ENCODE measurements around the gene GPLD1.
A peak's percentile ranks its signal among the peaks of the same experiment; 100 is the strongest.
"Not testable (repeated sequence)": the region's sequence is repeated elsewhere in the genome, so short reads cannot be mapped to it uniquely, and the experiment has no call there.

Gene GPLD1

GRCh38 chr6:24408719-24409410 lies 80.5 kb downstream of the GPLD1 start:
- no peak for DNase-seq

DNA sequence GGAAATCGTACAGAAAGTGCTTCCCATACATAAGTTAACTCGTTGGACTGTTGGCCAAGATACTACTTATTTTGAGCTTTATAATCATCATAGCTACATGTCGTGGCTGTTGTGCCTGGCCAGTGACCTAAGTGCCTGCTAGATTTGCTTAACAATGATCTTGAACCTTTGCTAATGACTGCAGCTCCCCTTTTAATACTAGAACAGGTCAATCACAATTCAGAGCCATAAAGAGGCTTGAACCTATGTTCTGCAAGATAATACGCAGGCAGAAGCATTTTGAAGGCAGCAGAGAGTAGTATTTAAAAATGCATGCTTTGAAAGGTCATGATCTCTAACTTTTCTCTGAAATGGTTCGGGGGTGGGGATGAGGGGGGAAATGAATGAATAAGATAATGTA lies 84.1 kb downstream of the GPLD1 start:
- no peak for DNase-seq

DNA sequence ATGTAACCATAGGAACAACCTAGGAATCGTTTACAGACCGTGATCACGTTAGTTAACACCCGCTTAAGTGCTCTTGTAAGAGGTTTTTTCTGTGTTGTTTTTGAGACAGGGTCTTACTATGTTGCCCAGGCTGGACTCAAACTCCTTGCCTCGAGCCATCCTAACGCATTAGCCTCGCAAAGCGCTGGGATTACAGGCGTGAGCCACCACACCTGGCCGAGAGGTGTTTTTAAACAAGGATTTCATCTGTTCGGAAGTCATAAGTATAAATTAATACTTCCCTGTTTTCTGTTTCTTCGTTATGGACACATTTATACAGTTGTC lies 85.9 kb downstream of the GPLD1 start:
- DNase-seq: no peak

DNA sequence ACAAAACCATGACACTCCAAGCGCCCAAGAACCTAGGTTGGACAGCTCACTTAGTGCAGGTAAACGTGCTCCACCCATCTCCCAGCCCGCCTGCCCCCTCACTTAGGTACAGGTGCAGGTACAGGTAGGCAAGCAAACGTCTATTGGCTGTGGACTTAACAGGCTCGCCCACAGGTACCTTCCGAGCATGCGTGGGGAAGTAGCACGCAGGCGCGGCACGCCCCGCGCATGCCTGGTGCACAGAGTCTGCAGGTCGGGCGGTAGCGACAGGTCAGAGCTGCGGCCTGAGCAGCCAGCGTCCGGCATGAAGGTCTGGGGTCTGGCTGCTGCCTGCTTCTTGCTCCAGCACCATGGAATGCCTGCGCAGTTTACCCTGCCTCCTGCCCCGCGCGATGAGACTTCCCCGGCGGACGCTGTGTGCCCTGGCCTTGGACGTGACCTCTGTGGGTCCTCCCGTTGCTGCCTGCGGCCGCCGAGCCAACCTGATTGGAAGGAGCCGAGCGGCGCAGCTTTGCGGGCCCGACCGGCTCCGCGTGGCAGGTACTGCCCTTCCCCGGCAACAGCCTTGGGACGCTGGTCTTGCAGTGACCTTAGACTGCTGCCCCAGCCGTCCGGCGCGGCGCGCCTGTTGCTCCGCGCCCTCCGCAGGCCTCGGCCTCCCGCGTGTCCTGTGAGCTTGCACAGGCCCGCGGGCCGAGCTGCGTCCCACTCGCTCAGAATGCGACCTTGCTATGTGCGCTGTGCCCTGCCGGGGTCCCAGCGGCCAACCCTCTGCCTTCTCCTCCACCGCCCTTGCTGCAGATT lies 86.5 kb downstream of the GPLD1 start, which contains the start of gene MRS2:
Gene MRS2, plus strand, starts transcription at position 240 of the 804 bp plus-strand sequence. Its CDS starts 111 bp downstream, at position 351.
- DNase-seq: peak; percentile 19

DNA sequence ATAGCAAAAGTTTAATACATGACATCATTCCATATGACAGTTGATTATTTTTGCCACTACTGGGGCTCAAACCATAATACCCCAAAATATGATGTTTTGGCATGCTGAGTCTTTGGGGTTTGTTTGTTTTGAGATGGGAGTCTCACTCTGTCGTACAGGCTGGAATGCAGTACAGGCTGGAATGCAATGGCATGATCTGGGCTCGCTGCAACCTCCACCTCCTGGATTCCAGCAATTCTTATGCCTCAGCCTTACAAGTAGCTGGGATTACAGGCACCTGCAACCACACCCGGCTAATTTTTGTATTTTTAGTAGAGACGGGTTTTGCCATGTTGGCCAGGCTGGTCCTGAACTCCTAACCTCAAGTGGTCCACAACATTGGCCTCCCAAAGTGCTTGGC lies 87.9 kb downstream of the GPLD1 start:
- DNase-seq: no peak

- not testable (repeated sequence) for DNase-seq
Observed at GRCh38 chr6:24400045-24401039, 89.0 kb downstream of the GPLD1 start.

DNA sequence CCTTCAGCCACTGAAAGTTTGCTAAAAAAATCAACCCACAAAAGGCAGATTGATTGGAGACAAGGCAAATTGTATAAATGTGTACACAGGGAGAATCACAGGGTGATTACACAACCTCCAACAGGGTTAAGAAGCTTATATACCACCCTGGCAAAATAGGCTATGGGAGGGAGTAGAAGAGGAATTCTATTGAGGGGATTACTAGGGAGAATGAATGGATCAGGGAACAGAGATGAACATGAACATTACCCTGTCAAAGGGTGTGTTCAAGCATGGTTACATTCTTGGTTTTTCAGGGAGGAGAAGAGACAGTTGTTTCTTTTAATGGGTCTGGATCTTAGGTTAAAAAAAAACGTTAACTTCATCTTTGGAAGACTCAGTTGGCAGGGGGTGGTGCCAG lies 91.7 kb downstream of the GPLD1 start:
- no peak for DNase-seq

DNA sequence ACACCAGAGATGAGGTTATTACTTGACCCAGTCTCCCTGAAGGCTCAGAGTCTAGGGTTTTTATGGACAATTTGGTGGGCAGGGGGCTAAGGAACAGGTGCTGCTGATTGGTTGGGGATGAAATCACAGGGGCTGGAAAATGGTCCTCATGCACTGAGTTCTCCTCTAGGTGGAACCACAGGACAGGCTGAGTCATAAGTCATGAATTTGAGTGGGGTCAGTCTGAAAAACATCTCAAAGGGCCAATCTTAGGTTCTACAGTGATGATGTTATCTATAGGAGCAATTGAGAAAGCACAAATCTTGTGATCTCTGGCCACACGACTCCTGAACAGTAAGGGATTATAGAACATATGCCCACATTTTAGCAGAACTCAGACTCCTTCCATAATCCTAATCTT lies 92.6 kb downstream of the GPLD1 start:
- DNase-seq: no peak

GRCh38 chr6:24394780-24395437 lies 94.5 kb downstream of the GPLD1 start:
- no peak for DNase-seq

DNA sequence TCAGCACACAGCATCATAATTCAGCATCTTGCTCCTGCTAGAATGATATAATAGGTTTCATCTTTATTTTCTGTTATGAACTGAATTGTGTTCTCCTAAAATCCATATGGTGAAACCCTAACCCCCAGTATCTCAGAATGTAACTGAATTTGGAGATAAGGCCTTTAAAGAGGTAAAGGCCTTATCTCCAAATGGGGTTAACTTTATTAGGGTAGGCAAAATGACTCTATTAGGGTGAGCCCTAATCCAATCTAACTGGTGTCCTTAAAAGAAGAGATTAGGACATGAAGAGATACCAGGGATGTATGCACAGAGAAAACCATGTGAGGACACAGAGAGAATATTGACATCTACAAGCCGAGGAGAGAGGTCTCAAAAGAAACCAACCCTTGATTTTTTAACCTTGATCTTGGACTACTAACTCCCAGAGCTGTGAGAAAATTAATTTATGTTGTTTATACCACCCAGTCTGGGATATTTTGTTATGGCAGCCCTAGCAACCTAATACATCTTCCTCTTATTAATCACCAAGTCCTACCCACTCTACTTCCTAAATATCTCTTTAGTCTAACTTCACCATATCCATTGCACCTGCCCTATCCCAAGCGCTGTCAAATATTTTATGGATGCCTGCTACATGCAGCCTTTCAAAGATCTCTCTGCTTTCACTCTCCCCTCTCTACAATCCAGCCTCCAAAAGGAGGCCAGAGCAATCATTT lies 95.2 kb downstream of the GPLD1 start:
- no peak for DNase-seq

GRCh38 chr6:24391756-24392405 lies 97.5 kb downstream of the GPLD1 start:
- no peak for DNase-seq

GRCh38 chr6:24391208-24391607 lies 98.2 kb downstream of the GPLD1 start:
- no peak for DNase-seq

GRCh38 chr6:24387818-24388217 lies 101.6 kb downstream of the GPLD1 start:
- no peak for DNase-seq

- DNase-seq: no peak
Observed at GRCh38 chr6:24385536-24386269, 103.7 kb downstream of the GPLD1 start.

GRCh38 chr6:24384369-24385130 lies 104.8 kb downstream of the GPLD1 start:
- not testable (repeated sequence) for DNase-seq

- DNase-seq: not testable (repeated sequence)
Observed at GRCh38 chr6:24382891-24383494, 106.4 kb downstream of the GPLD1 start.

- no peak for DNase-seq
Observed at GRCh38 chr6:24382220-24382540, 107.2 kb downstream of the GPLD1 start.

DNA sequence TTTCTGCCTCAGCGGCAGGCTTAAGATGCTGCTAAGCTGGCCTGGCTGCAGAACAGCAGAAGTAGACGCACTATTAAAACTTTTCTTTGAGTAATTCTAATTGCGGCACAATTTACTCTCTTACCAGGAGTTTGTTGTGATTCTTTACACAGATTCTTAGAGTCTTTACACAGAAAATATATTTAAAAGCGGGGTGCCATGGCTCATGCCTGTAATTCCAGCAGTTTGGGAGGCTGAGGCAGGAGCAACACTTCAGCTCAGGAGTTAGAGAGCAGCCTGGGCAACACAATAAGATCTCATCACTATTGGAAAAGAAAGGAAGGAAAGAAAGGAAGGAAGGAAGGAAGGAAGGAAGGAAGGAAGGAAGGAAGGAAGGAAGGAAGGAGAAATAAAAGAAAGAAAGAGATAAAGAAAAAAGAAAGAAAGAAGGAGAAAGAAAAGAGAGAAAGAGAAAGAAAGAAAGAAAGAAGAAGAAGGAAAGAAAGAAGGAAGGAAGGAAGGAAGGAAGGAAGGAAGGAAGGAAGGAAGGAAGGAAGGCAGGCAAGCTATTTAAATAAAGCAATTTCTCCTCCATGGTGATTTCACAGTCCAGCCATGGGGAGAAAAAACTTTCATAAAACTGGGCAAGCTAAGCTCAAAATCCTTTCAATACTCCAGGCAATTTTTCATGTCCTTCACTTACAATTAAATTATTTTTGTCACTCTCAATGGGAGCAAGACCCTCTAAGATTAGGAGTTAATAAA lies 107.7 kb downstream of the GPLD1 start:
- DNase-seq: no peak
